Measurements from ENCODE around the gene CAMKV. TPM values are rescaled to one million over a fixed set of nuclear protein-coding genes. Genes with fewer than 3 reads are reported as not detected.

Gene CAMKV
- total RNA-seq, 3 donors from 2014 or later, result 1.5 TPM; not detected in 2

DNA sequence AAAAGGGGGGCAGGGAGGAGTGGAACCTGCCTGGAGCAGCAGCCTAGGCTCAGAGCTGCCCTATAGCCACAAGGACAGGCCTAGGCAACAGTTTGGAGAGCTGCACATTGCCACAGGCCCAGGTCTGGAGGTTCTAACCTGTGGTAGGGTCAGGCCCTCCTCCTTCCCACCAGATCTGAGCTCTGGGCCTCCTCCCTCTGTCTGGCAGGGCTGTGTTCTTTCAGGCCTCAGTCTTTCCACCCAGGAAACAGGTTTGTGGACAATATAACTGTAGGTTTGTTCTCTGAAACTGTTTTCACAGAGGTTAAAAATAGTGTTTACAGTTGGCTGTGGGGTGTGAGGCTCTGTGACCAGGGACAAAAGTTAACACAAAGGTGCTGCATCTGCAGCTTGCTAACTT lies 9.0 kb upstream of the CAMKV start:
- no peaks in the 10 kb centered on the region for H3K36me3 ChIP-seq
- H3K4me1 ChIP-seq, result no peaks in the 10 kb centered on the region
- no peaks in the 10 kb centered on the region for H3K27me3 ChIP-seq
- no peak for DNase-seq (ENCODE audit: low spot score in 2 of 2)
- no peaks in the 10 kb centered on the region for H3K9me3 ChIP-seq
- TF ChIP-seq POLR2A (IDR thresholded peaks at IDR 0.05) (no peak), POLR2AphosphoS5 (IDR thresholded peaks at IDR 0.05) (no peak)
- TF ChIP-seq, protein P1, sequence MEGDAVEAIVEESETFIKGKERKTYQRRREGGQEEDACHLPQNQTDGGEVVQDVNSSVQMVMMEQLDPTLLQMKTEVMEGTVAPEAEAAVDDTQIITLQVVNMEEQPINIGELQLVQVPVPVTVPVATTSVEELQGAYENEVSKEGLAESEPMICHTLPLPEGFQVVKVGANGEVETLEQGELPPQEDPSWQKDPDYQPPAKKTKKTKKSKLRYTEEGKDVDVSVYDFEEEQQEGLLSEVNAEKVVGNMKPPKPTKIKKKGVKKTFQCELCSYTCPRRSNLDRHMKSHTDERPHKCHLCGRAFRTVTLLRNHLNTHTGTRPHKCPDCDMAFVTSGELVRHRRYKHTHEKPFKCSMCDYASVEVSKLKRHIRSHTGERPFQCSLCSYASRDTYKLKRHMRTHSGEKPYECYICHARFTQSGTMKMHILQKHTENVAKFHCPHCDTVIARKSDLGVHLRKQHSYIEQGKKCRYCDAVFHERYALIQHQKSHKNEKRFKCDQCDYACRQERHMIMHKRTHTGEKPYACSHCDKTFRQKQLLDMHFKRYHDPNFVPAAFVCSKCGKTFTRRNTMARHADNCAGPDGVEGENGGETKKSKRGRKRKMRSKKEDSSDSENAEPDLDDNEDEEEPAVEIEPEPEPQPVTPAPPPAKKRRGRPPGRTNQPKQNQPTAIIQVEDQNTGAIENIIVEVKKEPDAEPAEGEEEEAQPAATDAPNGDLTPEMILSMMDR (IDR thresholded peaks at IDR 0.05), result no peak
- no peak overlapping the region for H3K4me3 ChIP-seq
- H3K27ac ChIP-seq, result no peak overlapping the region
- intact Hi-C loops (cut with DNase I; ENCODE audit: low total_unique reads), result no loop called here

DNA sequence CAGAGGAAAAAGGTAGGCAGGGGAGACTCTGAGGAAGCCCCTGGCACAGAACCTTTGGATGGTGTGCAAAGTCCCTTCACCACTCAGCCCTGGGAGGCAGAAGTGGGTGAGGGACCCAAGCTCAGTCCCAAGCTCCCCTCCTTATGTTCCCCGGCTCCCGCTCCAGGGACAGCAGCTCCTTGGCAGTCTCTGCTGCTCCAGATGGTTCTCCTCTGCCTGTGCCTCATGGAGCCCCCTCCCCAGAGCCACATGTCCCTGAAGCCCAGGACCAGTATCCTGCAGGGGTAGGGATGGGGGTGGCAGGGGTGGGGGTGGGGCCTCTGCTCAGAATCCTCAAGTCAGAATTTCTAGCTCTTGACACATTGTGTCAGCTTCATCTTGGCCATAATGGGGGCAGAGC lies 8.0 kb upstream of the CAMKV start:
- Histone ChIP-seq H3K36me3 (no peaks in the 10 kb centered on the region), H3K4me1 (no peaks in the 10 kb centered on the region), H3K4me3 (no peak overlapping the region), H3K27ac (no peak overlapping the region), H3K27me3 (no peaks in the 10 kb centered on the region), H3K9me3 (no peaks in the 10 kb centered on the region)
- intact Hi-C loops (cut with DNase I; ENCODE audit: low total_unique reads), result no loop called here
- TF ChIP-seq, protein P1 (IDR thresholded peaks at IDR 0.05), result no peak
- TF ChIP-seq POLR2A (IDR thresholded peaks at IDR 0.05), result no peak
- no peak for TF ChIP-seq POLR2AphosphoS5 (IDR thresholded peaks at IDR 0.05)
- no peak for DNase-seq (ENCODE audit: low spot score in 2 of 2)

DNA sequence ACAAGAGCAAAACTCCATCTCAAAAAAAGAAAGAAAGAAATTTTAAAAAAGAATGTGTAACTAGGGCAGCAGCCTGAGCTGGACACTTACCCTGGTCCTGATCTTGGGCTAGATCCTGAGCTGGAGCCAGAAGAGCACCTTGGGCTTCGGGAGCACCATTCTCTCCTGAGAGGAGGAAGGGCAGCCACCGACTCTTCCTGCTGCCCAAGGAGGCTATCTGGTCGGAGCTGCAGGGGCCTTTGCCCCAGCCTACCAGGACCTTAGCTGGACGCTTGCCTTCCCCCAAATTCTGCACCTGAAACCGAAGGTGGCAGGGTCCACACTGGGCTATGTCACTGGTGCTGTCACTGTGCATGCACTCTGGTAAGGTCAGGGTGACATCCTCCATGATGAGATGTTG lies 6.9 kb upstream of the CAMKV start:
- no peaks in the 10 kb centered on the region for H3K4me1 ChIP-seq
- intact Hi-C loops (cut with DNase I; ENCODE audit: low total_unique reads), result no loop called here
- no peaks in the 10 kb centered on the region for H3K27me3 ChIP-seq
- H3K4me3 ChIP-seq, result no peak overlapping the region
- H3K27ac ChIP-seq, result no peak overlapping the region
- DNase-seq (ENCODE audit: low spot score in 2 of 2), result no peak
- H3K36me3 ChIP-seq, result no peaks in the 10 kb centered on the region
- H3K9me3 ChIP-seq, result no peaks in the 10 kb centered on the region
- TF ChIP-seq POLR2AphosphoS5 (IDR thresholded peaks at IDR 0.05) (no peak), POLR2A (IDR thresholded peaks at IDR 0.05) (no peak)
- TF ChIP-seq, protein P1 (IDR thresholded peaks at IDR 0.05), result no peak

DNA sequence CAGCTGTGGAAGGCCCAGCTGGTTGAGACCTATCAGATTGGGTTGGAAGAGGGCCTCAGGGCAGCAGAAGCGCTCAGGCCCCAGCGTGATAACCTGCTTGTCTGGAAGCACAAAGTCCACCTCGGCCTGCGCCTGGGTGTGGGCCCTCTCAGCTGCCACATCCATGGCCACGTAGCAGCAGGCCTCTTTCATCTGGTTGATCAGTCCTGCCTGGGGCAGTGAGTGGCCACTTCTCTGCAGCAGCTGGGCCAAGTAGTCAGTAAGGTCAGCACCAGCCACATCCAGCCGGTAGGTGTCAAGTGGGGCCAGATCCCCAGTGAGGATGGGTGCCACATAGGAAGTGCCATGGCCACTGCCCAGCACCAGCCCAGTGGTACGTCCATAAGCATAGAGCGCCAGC lies 3.9 kb upstream of the CAMKV start:
- Histone ChIP-seq H3K27me3 (peaks cover 3 to 14% of the 10 kb centered on the region in 2 donors), H3K9me3 (no peaks in the 10 kb centered on the region), H3K4me3 (no peak overlapping the region), H3K4me1 (peaks cover 0 to 6% of the 10 kb centered on the region in 2 donors), H3K27ac (no peak overlapping the region), H3K36me3 (no peaks in the 10 kb centered on the region)
- no peak for DNase-seq (ENCODE audit: low spot score in 2 of 2)
- intact Hi-C loops (cut with DNase I; ENCODE audit: low total_unique reads), result no loop called here
- TF ChIP-seq, protein P1 (IDR thresholded peaks at IDR 0.05), result no peak
- TF ChIP-seq POLR2AphosphoS5 (IDR thresholded peaks at IDR 0.05) (no peak), POLR2A (IDR thresholded peaks at IDR 0.05) (no peak)

DNA sequence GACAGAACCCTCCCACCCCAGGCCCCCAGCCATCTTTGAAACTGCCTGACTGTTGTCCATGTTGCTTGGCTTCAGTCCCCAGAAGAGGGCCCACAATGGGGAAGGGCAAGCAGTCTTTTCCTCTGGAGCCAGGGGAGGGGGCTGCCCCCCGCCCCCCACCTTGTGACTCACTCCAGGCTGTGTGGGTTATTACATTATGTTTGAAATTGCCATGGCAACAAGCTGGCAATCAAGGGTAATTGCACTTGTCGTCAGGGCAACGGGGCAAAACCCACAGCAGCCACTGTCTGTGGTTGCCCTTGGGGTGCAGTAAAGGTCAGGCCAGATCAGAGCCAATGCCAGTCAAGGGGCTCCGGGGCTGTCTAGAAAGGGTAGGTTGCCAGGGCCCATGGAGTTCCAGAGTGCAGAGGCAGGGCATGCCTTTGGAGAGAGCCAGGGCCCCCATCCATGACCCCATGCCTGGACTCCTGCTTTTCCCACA lies 3.1 kb upstream of the CAMKV start:
- no peak for DNase-seq (ENCODE audit: low spot score in 2 of 2)
- Histone ChIP-seq H3K4me3 (no peak overlapping the region), H3K4me1 (peaks cover 0 to 6% of the 10 kb centered on the region in 2 donors), H3K27ac (no peak overlapping the region), H3K27me3 (peaks cover 3 to 22% of the 10 kb centered on the region in 2 donors), H3K9me3 (no peaks in the 10 kb centered on the region), H3K36me3 (no peaks in the 10 kb centered on the region)
- intact Hi-C loops (cut with DNase I; ENCODE audit: low total_unique reads), result no loop called here
- TF ChIP-seq POLR2AphosphoS5 (IDR thresholded peaks at IDR 0.05) (no peak), POLR2A (IDR thresholded peaks at IDR 0.05) (no peak)
- TF ChIP-seq, protein P1 (IDR thresholded peaks at IDR 0.05), result no peak
